AG08396 (cell line): ENCODE data around the gene ZNF385A.

Source experiments
- DNase-seq: peaks from one replicate; pipeline ENCODE4 v3.0.0; 2012; ENCODE audit warnings: low spot score, mixed read lengths

ZNF385A gene

GRCh38 chr12:54392485-54393206 lies 8.1 kb upstream of the ZNF385A start:
- no peak for DNase-seq

- no peak for DNase-seq
Observed at GRCh38 chr12:54390668-54391551, 6.4 kb upstream of the ZNF385A start.

GRCh38 chr12:54390176-54390667 lies 5.7 kb upstream of the ZNF385A start:
- DNase-seq: no peak

- no peak for DNase-seq
Observed at GRCh38 chr12:54389607-54390175, 5.2 kb upstream of the ZNF385A start.

GRCh38 chr12:54389134-54389508 lies 4.6 kb upstream of the ZNF385A start:
- no peak for DNase-seq

- DNase-seq: no peak
Observed at GRCh38 chr12:54388237-54389133, 4.0 kb upstream of the ZNF385A start.

GRCh38 chr12:54387114-54387467 lies 2.6 kb upstream of the ZNF385A start:
- DNase-seq: no peak

GRCh38 chr12:54386403-54387113 lies 2.0 kb upstream of the ZNF385A start:
- DNase-seq: no peak

GRCh38 chr12:54385251-54385914 lies 850 bp upstream of the ZNF385A start:
- no peak for DNase-seq

GRCh38 chr12:54383041-54383609 lies 1.4 kb downstream of the ZNF385A start:
- peak; percentile 91 for DNase-seq

- DNase-seq: no peak
Observed at GRCh38 chr12:54381136-54381535, 3.4 kb downstream of the ZNF385A start.

- peak; percentile 92 for DNase-seq
Observed at GRCh38 chr12:54379398-54380201, 4.9 kb downstream of the ZNF385A start.

- DNase-seq: peak; percentile 90
Observed at GRCh38 chr12:54378796-54379397, 5.6 kb downstream of the ZNF385A start.

GRCh38 chr12:54377797-54378515 lies 6.6 kb downstream of the ZNF385A start:
- DNase-seq: no peak

GRCh38 chr12:54377007-54377406 lies 7.5 kb downstream of the ZNF385A start:
- no peak for DNase-seq

- no peak for DNase-seq
Observed at GRCh38 chr12:54376596-54376995, 7.9 kb downstream of the ZNF385A start.

- DNase-seq: no peak
Observed at GRCh38 chr12:54375259-54375579, 9.3 kb downstream of the ZNF385A start.

GRCh38 chr12:54374562-54375258 lies 9.8 kb downstream of the ZNF385A start:
- DNase-seq: no peak
